HG03039 (cell line): ENCODE data around the gene SEMA3E.
A peak's percentile ranks its signal among the peaks of the same experiment; 100 is the strongest.
"Not testable (repeated sequence)": the region's sequence is repeated elsewhere in the genome, so short reads cannot be mapped to it uniquely, and the experiment has no call there.

ENCODE experiments used
- ATAC-seq: cut with Tn5 transposase; IDR thresholded peaks from one replicate; pipeline ENCODE4 v1.9.1; 2021; ENCODE audit warnings: mild to moderate bottlenecking, moderate library complexity; ENCODE audit not compliant: unreplicated experiment

The SEMA3E gene

GRCh38 chr7:83648464-83649241, at the start of gene SEMA3E:
Gene SEMA3E, minus strand, starts transcription at chr7:83649139.
- no peak for ATAC-seq

GRCh38 chr7:83697804-83698530, 49.0 kb upstream of the SEMA3E start:
- ATAC-seq = no peak

DNA sequence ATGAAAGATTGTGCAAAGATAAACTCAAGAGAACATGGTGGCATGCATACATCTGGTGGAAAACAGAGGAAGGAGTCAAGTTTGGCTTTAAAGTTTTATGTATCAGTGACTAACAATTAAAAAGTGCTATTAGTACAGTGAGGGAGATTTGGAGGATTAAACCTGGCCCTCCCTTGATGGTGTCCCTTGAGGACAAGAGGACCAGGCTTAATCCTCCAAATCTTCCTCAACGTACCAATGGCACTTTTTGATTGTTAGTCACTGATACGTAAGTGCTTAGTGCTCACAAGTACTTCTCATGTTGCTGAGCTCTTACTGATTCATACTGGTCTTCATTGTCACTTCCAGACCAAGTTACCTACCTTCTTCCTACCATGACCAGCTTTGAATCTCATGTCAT, 47.2 kb upstream of the SEMA3E start:
- ATAC-seq = no peak

DNA sequence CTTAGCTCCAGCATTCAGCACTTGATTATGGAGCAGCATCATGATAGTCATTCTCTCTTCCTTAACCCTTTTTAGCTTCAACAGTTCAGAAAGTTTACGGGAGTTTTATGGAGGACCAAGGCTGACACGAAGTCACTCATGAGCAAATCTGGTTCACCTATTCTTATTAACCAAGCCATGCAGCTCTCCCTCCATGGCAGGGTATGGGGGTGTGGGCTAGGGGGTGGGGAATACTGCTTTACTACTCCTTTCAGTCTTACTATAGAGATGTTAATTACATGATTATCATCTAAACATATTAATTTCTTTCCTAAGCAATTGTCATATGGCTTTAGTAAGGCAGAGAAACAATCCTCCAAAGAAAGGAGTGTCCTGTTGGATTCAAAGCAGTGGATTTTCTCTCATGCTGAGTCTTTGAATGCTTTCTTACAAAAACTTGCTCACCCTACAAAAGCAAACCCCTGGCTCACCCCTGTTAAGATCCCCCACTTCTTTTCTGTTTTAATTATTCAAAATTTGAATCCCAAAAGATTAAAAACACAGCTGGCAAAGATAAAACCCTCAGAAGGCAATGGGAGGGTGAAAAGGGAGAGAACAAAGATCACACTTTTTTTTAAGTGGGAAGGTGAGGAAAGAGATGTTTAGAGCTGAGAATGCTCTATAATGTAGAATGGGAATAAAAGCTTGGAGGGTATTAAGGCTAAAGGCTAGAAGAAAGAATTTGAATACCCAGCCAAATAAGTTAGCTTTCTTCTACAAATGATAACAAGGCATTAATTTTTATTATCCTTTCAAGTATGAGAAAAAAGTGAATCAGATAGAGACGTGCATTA, 46.4 kb upstream of the SEMA3E start:
- no peak for ATAC-seq

- ATAC-seq = no peak
Observed at GRCh38 chr7:83693256-83693655, 44.3 kb upstream of the SEMA3E start.

DNA sequence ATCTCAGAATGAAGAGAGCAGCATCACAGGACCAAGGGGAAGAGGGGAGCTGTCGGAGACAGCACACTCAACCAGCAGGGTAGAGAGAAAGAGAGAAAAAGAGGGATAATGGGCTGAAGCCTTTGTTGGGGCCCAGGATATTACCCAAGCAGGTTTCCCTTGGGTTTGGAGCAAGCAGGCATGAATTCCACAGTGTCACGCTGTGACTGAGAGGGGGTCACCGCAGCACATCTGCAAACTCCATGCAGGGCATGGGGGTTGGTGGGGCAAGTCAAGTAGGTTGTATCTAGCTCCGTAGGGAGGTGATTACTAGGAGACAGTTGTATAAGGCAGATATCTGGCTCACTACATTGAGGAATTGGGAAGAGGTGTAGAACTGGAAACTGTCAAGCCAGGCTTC, 42.2 kb upstream of the SEMA3E start:
- ATAC-seq = no peak

- no peak for ATAC-seq
Observed at GRCh38 chr7:83689855-83690254, 40.9 kb upstream of the SEMA3E start.

GRCh38 chr7:83686416-83686815, 37.5 kb upstream of the SEMA3E start:
- ATAC-seq = no peak

DNA sequence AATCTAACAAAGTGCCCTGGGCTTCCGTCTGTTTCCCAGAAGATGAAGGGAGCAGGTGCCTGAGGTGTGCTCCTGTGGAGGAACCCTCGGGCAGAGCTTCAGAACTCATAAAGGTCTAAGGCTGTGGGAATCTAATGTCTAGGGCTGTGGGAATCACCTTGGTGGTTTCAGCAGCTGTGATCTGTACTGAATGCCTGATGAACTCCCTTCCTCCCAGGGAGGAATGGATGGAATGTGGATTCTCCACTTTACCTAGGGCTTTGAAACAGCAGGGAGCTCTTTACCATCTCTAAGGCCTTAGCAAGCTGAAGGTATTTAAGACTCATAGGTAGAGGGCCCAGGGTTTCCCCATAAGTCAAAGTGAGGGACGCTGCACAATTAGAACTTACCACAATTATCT, 36.0 kb upstream of the SEMA3E start:
- no peak for ATAC-seq

- no peak for ATAC-seq
Observed at GRCh38 chr7:83681200-83681778, 32.4 kb upstream of the SEMA3E start.

GRCh38 chr7:83677180-83677866, 28.4 kb upstream of the SEMA3E start:
- ATAC-seq = no peak

DNA sequence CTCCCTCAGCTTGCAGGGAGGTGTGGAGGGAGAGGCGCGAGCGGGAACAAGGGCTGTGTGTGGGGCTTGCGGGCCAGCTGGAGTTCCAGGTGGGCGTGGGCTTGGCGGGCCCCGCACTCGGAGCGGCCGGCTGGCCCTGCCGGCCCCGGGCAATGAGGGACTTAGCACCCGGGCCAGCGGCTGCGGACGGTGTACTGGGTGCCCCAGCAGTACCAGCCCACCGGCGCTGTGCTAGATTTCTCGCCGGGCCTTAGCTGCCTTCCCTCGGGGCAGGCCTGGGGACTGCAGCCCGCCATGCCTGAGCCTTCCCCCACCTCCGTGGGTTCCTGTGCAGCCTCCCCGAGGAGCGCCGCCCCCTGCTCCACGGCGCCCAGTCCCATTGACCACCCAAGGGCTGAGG, 24.4 kb upstream of the SEMA3E start:
- not testable (repeated sequence) for ATAC-seq

- ATAC-seq = no peak
Observed at GRCh38 chr7:83672157-83672556, 23.2 kb upstream of the SEMA3E start.

GRCh38 chr7:83663131-83663530, 14.2 kb upstream of the SEMA3E start:
- ATAC-seq = no peak

DNA sequence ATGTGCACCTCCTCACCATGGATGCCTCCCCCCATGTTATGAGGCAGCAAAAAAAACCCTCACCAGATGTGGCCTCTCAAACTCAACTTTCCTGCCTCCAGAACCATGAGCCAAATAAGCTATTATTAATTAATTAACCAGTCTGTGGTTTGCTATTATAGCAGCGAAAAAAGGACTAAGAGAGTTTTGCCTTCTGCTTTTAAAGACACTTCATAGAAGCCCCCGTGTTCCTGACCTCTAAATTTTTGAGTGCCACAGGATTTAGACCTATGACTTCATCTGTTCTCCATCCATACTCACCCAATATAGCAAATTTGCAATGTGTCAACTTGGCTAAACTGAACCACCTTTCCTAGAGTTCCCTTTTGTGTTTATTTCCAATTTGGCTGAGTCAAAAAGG, 9.2 kb upstream of the SEMA3E start:
- no peak for ATAC-seq

DNA sequence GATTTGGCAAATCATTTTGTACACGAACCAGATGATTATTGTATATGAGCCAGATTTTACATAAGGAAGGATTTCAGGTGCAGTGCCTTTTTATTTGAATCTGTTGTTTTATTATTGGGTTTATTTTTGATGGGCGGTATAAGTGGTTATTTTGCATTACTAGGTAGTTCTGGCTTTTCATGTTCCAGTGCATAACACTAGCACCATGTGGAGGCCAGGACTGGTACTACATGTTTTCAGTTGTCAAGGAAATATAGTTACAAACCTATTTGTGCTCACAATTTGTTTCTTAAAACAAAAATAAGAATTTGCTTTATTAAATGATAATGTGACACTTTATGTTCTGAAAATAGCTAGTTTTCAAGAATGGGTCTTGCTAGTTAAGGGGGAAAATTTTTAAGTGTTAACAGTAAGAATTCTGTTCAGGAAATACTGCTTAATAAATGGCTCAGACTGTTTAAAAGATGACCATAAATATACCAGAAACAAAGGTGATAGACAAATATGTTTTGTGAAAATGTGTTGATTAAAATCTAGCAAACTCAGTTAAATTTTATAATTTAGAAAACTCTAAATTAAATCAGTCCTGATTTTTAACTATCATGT, 7.1 kb upstream of the SEMA3E start:
- peak; percentile 88 for ATAC-seq

DNA sequence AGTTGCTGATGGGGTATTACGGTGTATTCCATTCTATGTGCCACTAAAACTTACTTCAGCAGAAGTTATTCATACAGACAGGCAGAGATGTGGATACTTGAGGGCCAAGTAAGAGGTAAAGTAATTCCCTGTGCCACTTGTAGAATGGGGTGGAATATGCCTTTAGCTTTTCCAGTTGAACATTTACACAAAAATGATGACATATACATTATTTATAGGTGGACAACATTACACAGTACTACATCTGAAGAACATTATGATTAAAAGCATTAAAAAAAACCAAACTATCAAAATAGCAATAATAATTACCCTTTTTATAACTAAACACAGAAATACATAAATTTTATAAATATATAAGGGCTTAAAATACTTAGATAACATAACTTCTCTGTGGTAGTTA, 3.5 kb upstream of the SEMA3E start:
- ATAC-seq = no peak

GRCh38 chr7:83649701-83650100, 762 bp upstream of the SEMA3E start:
- no peak for ATAC-seq

GRCh38 chr7:83646027-83646426, 2.9 kb downstream of the SEMA3E start:
- ATAC-seq = no peak

GRCh38 chr7:83643739-83644138, 5.2 kb downstream of the SEMA3E start:
- ATAC-seq = no peak
